ENCODE results near the gene IGLL1. TPM values are rescaled to one million over a fixed set of nuclear protein-coding genes. Genes with fewer than 3 reads are reported as not detected.

IGLL1 gene
- total RNA-seq, 2 experiments from 2014 or later, result not detected

DNA sequence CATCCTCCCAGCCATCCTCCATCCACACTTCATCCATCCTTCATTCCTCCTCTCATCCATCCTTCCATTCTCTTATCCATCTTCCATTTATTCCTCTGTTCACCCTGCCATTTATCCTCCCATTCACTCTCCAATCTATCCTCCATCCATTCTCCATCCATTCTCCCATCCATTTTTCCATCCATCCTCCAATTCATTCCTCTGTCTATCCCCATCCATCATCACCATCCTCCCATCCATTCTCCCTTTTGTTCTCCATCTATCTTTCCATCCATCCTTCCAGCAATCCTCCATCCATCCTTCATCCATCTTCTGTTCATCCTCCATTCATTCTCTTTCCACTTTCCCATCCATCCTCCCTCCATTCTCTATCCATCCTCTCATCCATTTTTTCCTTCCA lies 28.7 kb downstream of the IGLL1 start:
- Histone ChIP-seq H3K4me1 (ENCODE audit: insufficient read depth, low read length, poor library complexity, severe bottlenecking) (no peaks in the 10 kb centered on the region), H3K4me3 (ENCODE audit: low read depth, low read length, poor library complexity, severe bottlenecking) (no peak overlapping the region), H3K4me2 (ENCODE audit: low read length) (no peak overlapping the region), H3K36me3 (ENCODE audit: insufficient read depth, low read length) (no peaks in the 10 kb centered on the region), H2AFZ (ENCODE audit: low read length) (no peak overlapping the region), H3K27ac (ENCODE audit: low read depth, low read length, poor library complexity, severe bottlenecking) (no peak overlapping the region), H3K79me2 (ENCODE audit: insufficient read depth, low read depth, low read length) (no peaks in the 10 kb centered on the region), H3K9me3 (ENCODE audit: low read length) (no peaks in the 10 kb centered on the region), H4K20me1 (ENCODE audit: insufficient read depth, low read length) (no peaks in the 10 kb centered on the region), H3K9me2 (ENCODE audit: insufficient read depth, low read length) (no peaks in the 10 kb centered on the region)
- TF ChIP-seq, protein P1, sequence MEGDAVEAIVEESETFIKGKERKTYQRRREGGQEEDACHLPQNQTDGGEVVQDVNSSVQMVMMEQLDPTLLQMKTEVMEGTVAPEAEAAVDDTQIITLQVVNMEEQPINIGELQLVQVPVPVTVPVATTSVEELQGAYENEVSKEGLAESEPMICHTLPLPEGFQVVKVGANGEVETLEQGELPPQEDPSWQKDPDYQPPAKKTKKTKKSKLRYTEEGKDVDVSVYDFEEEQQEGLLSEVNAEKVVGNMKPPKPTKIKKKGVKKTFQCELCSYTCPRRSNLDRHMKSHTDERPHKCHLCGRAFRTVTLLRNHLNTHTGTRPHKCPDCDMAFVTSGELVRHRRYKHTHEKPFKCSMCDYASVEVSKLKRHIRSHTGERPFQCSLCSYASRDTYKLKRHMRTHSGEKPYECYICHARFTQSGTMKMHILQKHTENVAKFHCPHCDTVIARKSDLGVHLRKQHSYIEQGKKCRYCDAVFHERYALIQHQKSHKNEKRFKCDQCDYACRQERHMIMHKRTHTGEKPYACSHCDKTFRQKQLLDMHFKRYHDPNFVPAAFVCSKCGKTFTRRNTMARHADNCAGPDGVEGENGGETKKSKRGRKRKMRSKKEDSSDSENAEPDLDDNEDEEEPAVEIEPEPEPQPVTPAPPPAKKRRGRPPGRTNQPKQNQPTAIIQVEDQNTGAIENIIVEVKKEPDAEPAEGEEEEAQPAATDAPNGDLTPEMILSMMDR (conservative IDR thresholded peaks at IDR 0.05; ENCODE audit: low read length), result no peak
- no peak for TF ChIP-seq EZH2phosphoT487 (IDR thresholded peaks at IDR 0.05; ENCODE audit: borderline replicate concordance, low read depth, low read length)
- ChIA-PET CTCF (ENCODE audit: unreplicated experiment) (no interaction called here), POLR2A (no interaction called here)
- intact Hi-C loops (cut with micrococcal nuclease; ENCODE audit: unreplicated experiment), result no loop called here
- DNase-seq (ENCODE audit: low spot score), result no peak
- no TSS peak for BruUV-seq (replicated peaks)

DNA sequence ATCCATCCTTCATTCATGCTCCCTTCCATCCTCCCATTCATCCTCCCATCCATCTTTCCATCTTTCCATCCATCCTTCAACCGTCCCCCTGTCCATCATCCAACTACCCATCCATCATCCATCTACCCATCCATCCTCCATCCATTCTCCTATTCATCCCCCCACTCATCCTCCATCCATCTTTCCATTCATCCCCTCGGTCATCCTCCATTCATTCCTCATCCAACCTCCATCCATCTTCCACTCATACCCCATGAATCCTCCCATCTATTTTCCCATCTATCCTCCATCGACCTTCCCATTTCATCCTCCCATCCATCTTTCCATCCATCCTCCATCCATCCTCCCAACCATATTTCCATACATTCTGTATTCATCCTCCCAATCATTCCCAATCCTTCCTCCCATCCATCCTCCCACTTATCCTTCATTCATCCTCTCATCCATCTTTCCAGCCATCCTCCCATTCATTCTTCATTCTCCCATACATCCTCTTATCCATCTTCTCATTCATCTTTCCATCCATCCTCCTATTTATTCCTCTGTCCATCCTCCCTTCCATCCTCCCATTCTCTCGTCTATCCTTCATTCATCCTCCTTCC lies 29.9 kb downstream of the IGLL1 start:
- CTCF ChIA-PET (ENCODE audit: unreplicated experiment), result no interaction called here
- no peak for DNase-seq (ENCODE audit: low spot score)
- Histone ChIP-seq H3K4me1 (ENCODE audit: insufficient read depth, low read length, poor library complexity, severe bottlenecking) (no peaks in the 10 kb centered on the region), H3K79me2 (ENCODE audit: insufficient read depth, low read depth, low read length) (no peaks in the 10 kb centered on the region), H3K9me2 (ENCODE audit: insufficient read depth, low read length) (no peaks in the 10 kb centered on the region), H2AFZ (ENCODE audit: low read length) (no peak overlapping the region), H3K9me3 (ENCODE audit: low read length) (no peaks in the 10 kb centered on the region), H3K36me3 (ENCODE audit: insufficient read depth, low read length) (no peaks in the 10 kb centered on the region), H3K4me3 (ENCODE audit: low read depth, low read length, poor library complexity, severe bottlenecking) (no peak overlapping the region), H3K4me2 (ENCODE audit: low read length) (no peak overlapping the region), H4K20me1 (ENCODE audit: insufficient read depth, low read length) (no peaks in the 10 kb centered on the region), H3K27ac (ENCODE audit: low read depth, low read length, poor library complexity, severe bottlenecking) (no peak overlapping the region)
- intact Hi-C loops (cut with micrococcal nuclease; ENCODE audit: unreplicated experiment), result no loop called here
- TF ChIP-seq EZH2phosphoT487 (IDR thresholded peaks at IDR 0.05; ENCODE audit: borderline replicate concordance, low read depth, low read length), result no peak
- TF ChIP-seq, protein P1 (conservative IDR thresholded peaks at IDR 0.05; ENCODE audit: low read length), result no peak
- POLR2A ChIA-PET, result no interaction called here
- no TSS peak for BruUV-seq (replicated peaks)

DNA sequence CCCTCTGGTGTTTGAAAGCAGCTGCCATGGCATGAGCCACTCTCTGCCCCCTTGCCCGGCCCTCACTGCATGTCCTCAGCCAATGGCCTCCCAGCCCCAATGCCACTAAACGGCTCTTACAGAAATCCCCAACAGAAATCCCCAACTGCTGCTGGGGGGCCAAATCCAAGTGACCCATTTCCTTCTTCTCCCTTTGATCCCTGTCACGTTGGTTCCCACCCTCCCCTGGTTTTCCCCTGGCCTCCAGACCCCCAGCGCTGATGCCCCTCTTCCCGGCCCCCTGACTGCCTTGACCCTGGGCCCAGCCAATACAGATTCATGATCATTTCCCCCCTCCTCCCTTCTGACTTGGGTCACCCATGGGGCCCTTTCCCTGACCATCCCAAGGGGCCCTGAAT lies 30.9 kb downstream of the IGLL1 start:
- Histone ChIP-seq H3K4me3 (ENCODE audit: low read depth, low read length, poor library complexity, severe bottlenecking) (no peak overlapping the region), H3K36me3 (ENCODE audit: insufficient read depth, low read length) (no peaks in the 10 kb centered on the region), H4K20me1 (ENCODE audit: insufficient read depth, low read length) (no peaks in the 10 kb centered on the region), H3K4me2 (ENCODE audit: low read length) (no peak overlapping the region), H3K9me2 (ENCODE audit: insufficient read depth, low read length) (no peaks in the 10 kb centered on the region), H3K4me1 (ENCODE audit: insufficient read depth, low read length, poor library complexity, severe bottlenecking) (no peaks in the 10 kb centered on the region), H3K27ac (ENCODE audit: low read depth, low read length, poor library complexity, severe bottlenecking) (no peak overlapping the region), H3K9me3 (ENCODE audit: low read length) (no peaks in the 10 kb centered on the region), H2AFZ (ENCODE audit: low read length) (no peak overlapping the region), H3K79me2 (ENCODE audit: insufficient read depth, low read depth, low read length) (no peaks in the 10 kb centered on the region)
- ChIA-PET POLR2A (no interaction called here), CTCF (ENCODE audit: unreplicated experiment) (no interaction called here)
- intact Hi-C loops (cut with micrococcal nuclease; ENCODE audit: unreplicated experiment), result no loop called here
- TF ChIP-seq EZH2phosphoT487 (IDR thresholded peaks at IDR 0.05; ENCODE audit: borderline replicate concordance, low read depth, low read length), result no peak
- TF ChIP-seq, protein P1 (conservative IDR thresholded peaks at IDR 0.05; ENCODE audit: low read length), result no peak
- no peak for DNase-seq (ENCODE audit: low spot score)
- BruUV-seq (replicated peaks), result no TSS peak
